Fibroblast of lung (primary cell): ENCODE results near the gene MTG2.

Source experiments
- CTCF ChIP-seq, 2 donors: IDR thresholded peaks in 1 of 2; conservative IDR thresholded peaks in 1 of 2; 1 replicate in 1 of 2; 2 replicates in 1 of 2; pipeline ENCODE4 v1.5.1; 2011 to 2012; ENCODE audit warnings: low read length in 2 of 2, control low read depth in 1 of 2, inconsistent platforms in 1 of 2, low read depth in 1 of 2, mild to moderate bottlenecking in 1 of 2
- EZH2 ChIP-seq: IDR thresholded peaks from 2 replicates; pipeline ENCODE4 v1.5.1; 2012; ENCODE audit warnings: low read length, control low read depth, mild to moderate bottlenecking; ENCODE audit errors: missing control alignments

DNA sequence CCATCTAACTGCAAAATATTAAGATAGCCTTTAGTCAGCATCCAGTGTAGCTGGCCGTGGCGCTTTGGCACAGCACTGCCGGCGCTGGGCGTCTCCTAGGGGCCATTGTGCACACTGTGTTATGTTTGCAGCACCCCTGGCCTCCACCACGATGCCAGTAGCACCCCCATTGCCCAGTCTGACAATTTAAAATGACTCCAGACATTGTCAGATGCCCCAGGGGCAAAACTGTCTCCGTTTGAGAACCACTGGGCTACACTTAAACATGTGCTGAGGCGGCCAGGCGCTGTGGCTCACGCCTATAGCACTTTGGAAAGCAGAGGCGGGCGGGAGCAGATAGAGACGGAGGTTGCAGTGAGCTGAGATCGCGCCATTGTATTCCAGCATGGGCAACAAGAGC, 6.0 kb upstream of the MTG2 start:
- TF ChIP-seq CTCF (conservative IDR thresholded peaks at IDR 0.05 in 1 of 2, IDR thresholded peaks at IDR 0.05 in 1 of 2; ENCODE audit: low read depth in 1 of 2, low read length in 2 of 2) (no peak), EZH2 (no peak)
